Hepatocyte (in vitro differentiated cells): ENCODE results near the gene ENOX1.

Experiments
- EZH2 ChIP-seq: fragments of 200-600 bp; sonication (generic); IDR thresholded peaks from 2 replicates; pipeline ENCODE4 v1.6.1; 2016; ENCODE audit warnings: antibody characterized with exemption, mild to moderate bottlenecking, borderline replicate concordance
- TF ChIP-seq, protein P1 (sequence below): fragments of 200-600 bp; sonication (generic); IDR thresholded peaks from 2 replicates; pipeline ENCODE4 v1.5.1; 2016; ENCODE audit warnings: antibody characterized with exemption, mild to moderate bottlenecking; ENCODE audit not compliant: poor library complexity

DNA sequence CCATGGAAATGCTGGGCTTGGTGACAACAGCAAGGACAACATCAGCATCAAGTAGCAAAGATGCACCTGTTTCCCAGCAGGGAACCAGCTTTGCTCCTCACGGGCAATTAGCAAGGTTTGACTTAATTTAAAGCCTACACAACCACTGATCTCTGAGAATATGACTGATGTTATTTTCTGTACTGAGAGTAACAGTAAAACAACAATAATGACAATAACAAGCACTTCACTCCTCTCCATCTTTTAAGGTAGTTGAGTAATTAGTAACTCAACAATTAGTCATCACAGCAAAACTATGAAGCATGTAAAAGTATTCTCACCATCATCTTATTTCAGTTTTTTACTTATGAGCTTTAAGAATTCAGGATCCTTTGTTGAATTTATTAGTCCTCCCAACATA lies 37.3 kb downstream of the ENOX1 start:
- TF ChIP-seq, protein P1, sequence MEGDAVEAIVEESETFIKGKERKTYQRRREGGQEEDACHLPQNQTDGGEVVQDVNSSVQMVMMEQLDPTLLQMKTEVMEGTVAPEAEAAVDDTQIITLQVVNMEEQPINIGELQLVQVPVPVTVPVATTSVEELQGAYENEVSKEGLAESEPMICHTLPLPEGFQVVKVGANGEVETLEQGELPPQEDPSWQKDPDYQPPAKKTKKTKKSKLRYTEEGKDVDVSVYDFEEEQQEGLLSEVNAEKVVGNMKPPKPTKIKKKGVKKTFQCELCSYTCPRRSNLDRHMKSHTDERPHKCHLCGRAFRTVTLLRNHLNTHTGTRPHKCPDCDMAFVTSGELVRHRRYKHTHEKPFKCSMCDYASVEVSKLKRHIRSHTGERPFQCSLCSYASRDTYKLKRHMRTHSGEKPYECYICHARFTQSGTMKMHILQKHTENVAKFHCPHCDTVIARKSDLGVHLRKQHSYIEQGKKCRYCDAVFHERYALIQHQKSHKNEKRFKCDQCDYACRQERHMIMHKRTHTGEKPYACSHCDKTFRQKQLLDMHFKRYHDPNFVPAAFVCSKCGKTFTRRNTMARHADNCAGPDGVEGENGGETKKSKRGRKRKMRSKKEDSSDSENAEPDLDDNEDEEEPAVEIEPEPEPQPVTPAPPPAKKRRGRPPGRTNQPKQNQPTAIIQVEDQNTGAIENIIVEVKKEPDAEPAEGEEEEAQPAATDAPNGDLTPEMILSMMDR = no peak
- no peak for TF ChIP-seq EZH2
